Gastroesophageal sphincter (tissue), 3 donors: ENCODE measurements around the gene MOB3B.

Experiments used
- EP300 ChIP-seq: sonication (generic); formaldehyde crosslinking; IDR thresholded peaks from one replicate; pipeline ENCODE4 v1.6.1; 2017; ENCODE audit warnings: antibody characterized with exemption, mild to moderate bottlenecking
- POLR2A ChIP-seq, 2 donors: fragments of 450-650 bp; IDR thresholded peaks; one replicate each; pipeline ENCODE4 v1.6.1; 2017; ENCODE audit warnings: antibody characterized with exemption in 2 of 2, mild to moderate bottlenecking in 2 of 2, moderate library complexity in 1 of 2
- POLR2AphosphoS5 ChIP-seq: sonication (generic); formaldehyde crosslinking; IDR thresholded peaks from one replicate; pipeline ENCODE4 v1.6.1; 2017; ENCODE audit warnings: antibody characterized with exemption
- TF ChIP-seq, protein P1 (sequence below), 4 experiments: fragments of 200-600 bp in 2 of 4; fragments of 450-650 bp in 2 of 4; sonication (generic) in 1 of 4; IDR thresholded peaks; one replicate each; pipeline ENCODE4 v1.5.1; 2017 to 2019; ENCODE audit warnings: antibody characterized with exemption in 4 of 4, mild to moderate bottlenecking in 2 of 4, moderate library complexity in 2 of 4

DNA sequence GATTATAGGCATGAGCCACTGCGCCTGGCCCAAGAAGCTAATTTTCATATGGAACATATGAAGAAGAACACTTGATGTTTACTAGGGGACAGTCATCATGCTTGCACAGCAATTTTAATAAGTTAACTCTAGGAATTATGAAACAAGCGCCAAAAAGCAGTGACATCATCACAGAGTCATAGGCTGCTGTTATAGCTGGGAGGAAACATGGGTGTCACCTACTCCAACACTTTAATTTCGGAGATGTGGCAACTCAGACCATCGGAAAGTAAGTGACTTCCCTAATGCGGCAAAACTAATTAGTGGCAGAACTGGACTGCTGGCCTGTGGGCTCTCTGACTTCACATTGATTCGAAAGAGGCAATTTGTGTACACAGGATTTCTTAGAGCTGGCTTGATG, 194.5 kb downstream of the MOB3B start:
- TF ChIP-seq, protein P1, sequence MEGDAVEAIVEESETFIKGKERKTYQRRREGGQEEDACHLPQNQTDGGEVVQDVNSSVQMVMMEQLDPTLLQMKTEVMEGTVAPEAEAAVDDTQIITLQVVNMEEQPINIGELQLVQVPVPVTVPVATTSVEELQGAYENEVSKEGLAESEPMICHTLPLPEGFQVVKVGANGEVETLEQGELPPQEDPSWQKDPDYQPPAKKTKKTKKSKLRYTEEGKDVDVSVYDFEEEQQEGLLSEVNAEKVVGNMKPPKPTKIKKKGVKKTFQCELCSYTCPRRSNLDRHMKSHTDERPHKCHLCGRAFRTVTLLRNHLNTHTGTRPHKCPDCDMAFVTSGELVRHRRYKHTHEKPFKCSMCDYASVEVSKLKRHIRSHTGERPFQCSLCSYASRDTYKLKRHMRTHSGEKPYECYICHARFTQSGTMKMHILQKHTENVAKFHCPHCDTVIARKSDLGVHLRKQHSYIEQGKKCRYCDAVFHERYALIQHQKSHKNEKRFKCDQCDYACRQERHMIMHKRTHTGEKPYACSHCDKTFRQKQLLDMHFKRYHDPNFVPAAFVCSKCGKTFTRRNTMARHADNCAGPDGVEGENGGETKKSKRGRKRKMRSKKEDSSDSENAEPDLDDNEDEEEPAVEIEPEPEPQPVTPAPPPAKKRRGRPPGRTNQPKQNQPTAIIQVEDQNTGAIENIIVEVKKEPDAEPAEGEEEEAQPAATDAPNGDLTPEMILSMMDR (IDR thresholded peaks at IDR 0.05): no peak
- TF ChIP-seq EP300: no peak
- no peak for TF ChIP-seq POLR2AphosphoS5
- TF ChIP-seq POLR2A (IDR thresholded peaks at IDR 0.05): no peak
